Endometrial microvascular endothelial cells (primary cell): ENCODE data around the gene STIP1. TPM values are rescaled to one million over a fixed set of nuclear protein-coding genes. Genes with fewer than 3 reads are reported as not detected.
"Not testable (repeated sequence)": the region's sequence is repeated elsewhere in the genome, so short reads cannot be mapped to it uniquely, and the experiment has no call there.

ENCODE experiments used
- in situ Hi-C: cut with HindIII; loops from 2 replicates; pipeline ENCODE4 v1.10.0; 2017; ENCODE audit warnings: low sequenced_read_pairs, low pct_unique_long_range_greater_than_20kb; ENCODE audit errors: inconsistent ontology term
- total RNA-seq: library from RNA; depleted of rRNA; stranded (reverse); fragments of >200 nt; gene quantifications from one replicate; pipeline ENCODE4 v1.2.3, GENCODE V29; 2015; ENCODE audit errors: inconsistent ontology term

Gene STIP1
- total RNA-seq, 1 donor from 2014 or later = 303 TPM

- in situ Hi-C loops = no loop called here
These were observed 57.4 kb downstream of the STIP1 start for GRCh38 chr11:64243236-64243854.

GRCh38 chr11:64244107-64244506, 58.1 kb downstream of the STIP1 start:
- in situ Hi-C loops = no loop called here

GRCh38 chr11:64244966-64245365, 59.0 kb downstream of the STIP1 start:
- in situ Hi-C loops = no loop called here

- in situ Hi-C loops = no loop called here
These were observed 59.4 kb downstream of the STIP1 start for GRCh38 chr11:64245401-64245796.

GRCh38 chr11:64245797-64246620, 60.0 kb downstream of the STIP1 start:
- in situ Hi-C loops = no loop called here

- in situ Hi-C loops = not testable (repeated sequence)
These were observed 60.6 kb downstream of the STIP1 start for GRCh38 chr11:64246621-64246870.

GRCh38 chr11:64246871-64247728, 61.1 kb downstream of the STIP1 start, which contains the start of gene PPP1R14B:
Gene PPP1R14B (minus strand): TSS chr11:64246943. CDS start chr11:64246673, 270 bp downstream.
- in situ Hi-C loops = no loop called here

GRCh38 chr11:64247729-64248531, 62.0 kb downstream of the STIP1 start:
- in situ Hi-C loops = no loop called here

- in situ Hi-C loops = no loop called here
These were observed 62.6 kb downstream of the STIP1 start for GRCh38 chr11:64248578-64248977.

- in situ Hi-C loops = no loop called here
These were observed 63.1 kb downstream of the STIP1 start for GRCh38 chr11:64249038-64249437.

GRCh38 chr11:64249563-64250414, 63.8 kb downstream of the STIP1 start:
- in situ Hi-C loops = no loop called here

GRCh38 chr11:64250415-64251015, 64.5 kb downstream of the STIP1 start:
- in situ Hi-C loops = no loop called here

GRCh38 chr11:64251016-64251752, 65.2 kb downstream of the STIP1 start, which contains the start of gene PLCB3:
Gene PLCB3 (plus strand): TSS chr11:64251530. CDS start chr11:64251650, 120 bp downstream.
- in situ Hi-C loops = no loop called here

- in situ Hi-C loops = no loop called here
These were observed 65.7 kb downstream of the STIP1 start for GRCh38 chr11:64251753-64252002.

GRCh38 chr11:64252003-64252872, 66.3 kb downstream of the STIP1 start:
- in situ Hi-C loops = no loop called here

- in situ Hi-C loops = no loop called here
These were observed 67.1 kb downstream of the STIP1 start for GRCh38 chr11:64253043-64253442.
